Fibroblast of lung (primary cell): ENCODE data around the gene SLC39A9.

Experiments
- CTCF ChIP-seq, 2 donors: IDR thresholded peaks in 1 of 2; conservative IDR thresholded peaks in 1 of 2; 1 replicate in 1 of 2; 2 replicates in 1 of 2; pipeline ENCODE4 v1.5.1; 2011 to 2012; ENCODE audit warnings: low read length in 2 of 2, control low read depth in 1 of 2, inconsistent platforms in 1 of 2, low read depth in 1 of 2, mild to moderate bottlenecking in 1 of 2
- EZH2 ChIP-seq: IDR thresholded peaks from 2 replicates; pipeline ENCODE4 v1.5.1; 2012; ENCODE audit warnings: low read length, control low read depth, mild to moderate bottlenecking; ENCODE audit errors: missing control alignments

GRCh38 chr14:69413483-69413882 is 15.0 kb downstream of the SLC39A9 start:
- TF ChIP-seq CTCF (conservative IDR thresholded peaks at IDR 0.05 in 1 of 2, IDR thresholded peaks at IDR 0.05 in 1 of 2; ENCODE audit: low read depth in 1 of 2, low read length in 2 of 2), result no peak
- no peak for TF ChIP-seq EZH2
